ENCODE measurements around the gene DAB2IP.

The DAB2IP gene

DNA sequence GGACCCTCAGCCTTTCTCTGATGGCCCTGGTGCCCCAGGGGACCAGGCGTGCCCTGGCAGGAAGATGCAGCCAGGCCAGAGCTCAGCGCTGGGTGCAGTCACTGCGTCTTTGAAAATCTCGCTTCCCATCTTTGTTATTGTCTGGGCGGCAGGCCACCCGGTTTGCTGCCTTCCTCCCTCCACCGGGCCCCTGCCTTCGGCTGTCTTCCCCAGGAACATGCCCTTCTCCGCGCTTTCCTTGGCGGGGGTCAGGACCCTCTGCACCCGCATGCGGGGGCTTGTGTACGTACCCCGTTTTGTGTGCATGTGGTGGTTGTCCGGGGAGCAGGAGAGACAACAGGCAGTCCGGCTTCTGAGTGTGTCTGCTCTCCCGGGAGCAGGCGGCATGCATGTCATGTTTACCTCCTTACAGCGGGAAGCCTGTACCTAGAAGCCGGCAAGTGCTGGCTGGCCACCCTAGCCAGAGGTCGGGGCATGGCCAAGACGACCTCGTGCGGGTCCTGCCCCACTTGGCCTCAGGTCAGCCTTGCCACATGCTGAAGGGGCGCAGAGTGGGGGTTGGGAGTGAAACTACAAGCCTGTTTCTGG is 49.5 kb downstream of the DAB2IP start:
- TF ChIP-seq, protein P1, sequence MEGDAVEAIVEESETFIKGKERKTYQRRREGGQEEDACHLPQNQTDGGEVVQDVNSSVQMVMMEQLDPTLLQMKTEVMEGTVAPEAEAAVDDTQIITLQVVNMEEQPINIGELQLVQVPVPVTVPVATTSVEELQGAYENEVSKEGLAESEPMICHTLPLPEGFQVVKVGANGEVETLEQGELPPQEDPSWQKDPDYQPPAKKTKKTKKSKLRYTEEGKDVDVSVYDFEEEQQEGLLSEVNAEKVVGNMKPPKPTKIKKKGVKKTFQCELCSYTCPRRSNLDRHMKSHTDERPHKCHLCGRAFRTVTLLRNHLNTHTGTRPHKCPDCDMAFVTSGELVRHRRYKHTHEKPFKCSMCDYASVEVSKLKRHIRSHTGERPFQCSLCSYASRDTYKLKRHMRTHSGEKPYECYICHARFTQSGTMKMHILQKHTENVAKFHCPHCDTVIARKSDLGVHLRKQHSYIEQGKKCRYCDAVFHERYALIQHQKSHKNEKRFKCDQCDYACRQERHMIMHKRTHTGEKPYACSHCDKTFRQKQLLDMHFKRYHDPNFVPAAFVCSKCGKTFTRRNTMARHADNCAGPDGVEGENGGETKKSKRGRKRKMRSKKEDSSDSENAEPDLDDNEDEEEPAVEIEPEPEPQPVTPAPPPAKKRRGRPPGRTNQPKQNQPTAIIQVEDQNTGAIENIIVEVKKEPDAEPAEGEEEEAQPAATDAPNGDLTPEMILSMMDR (conservative IDR thresholded peaks at IDR 0.05; ENCODE audit: low read depth, low read length): no peak
- peak overlapping the region; percentile 34 for H3K4me3 ChIP-seq (ENCODE audit: low read depth, low read length)
- no peak for DNase-seq (ENCODE audit: low read depth)

DNA sequence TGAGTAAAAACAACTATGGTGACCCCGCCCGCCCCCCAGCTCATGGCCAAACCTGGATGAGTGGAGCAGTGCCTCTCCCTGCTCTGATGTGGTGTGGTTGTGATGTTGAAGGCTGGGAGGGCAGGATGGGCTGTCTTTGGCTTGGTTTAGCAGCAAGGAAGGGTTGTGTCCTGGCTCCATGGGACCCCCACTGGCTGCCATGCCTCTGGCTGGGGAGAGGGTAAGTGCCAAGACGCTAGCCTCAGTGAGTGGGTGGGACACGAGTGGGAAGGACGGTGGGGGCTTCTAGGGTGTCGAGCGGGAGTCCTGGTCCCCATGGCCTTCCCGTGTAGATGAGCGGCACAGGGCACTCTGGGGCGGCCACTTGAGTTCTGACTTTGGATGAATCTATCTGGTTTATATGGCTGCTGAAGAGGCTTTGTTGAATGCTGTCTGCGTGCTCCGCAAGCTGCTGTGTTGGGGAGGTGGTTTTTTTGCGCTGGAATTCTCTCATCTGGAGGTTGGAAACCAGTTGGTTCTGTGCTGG is 50.4 kb downstream of the DAB2IP start:
- H3K4me3 ChIP-seq (ENCODE audit: low read depth, low read length): no peak overlapping the region
- DNase-seq (ENCODE audit: low read depth): no peak
- TF ChIP-seq, protein P1 (conservative IDR thresholded peaks at IDR 0.05; ENCODE audit: low read depth, low read length): no peak

GRCh38 chr9:121703014-121703734 is 51.7 kb downstream of the DAB2IP start:
- no peak overlapping the region for H3K4me3 ChIP-seq (ENCODE audit: low read depth, low read length)
- no peak for DNase-seq (ENCODE audit: low read depth)
- TF ChIP-seq, protein P1 (conservative IDR thresholded peaks at IDR 0.05; ENCODE audit: low read depth, low read length): peak; percentile 38

DNA sequence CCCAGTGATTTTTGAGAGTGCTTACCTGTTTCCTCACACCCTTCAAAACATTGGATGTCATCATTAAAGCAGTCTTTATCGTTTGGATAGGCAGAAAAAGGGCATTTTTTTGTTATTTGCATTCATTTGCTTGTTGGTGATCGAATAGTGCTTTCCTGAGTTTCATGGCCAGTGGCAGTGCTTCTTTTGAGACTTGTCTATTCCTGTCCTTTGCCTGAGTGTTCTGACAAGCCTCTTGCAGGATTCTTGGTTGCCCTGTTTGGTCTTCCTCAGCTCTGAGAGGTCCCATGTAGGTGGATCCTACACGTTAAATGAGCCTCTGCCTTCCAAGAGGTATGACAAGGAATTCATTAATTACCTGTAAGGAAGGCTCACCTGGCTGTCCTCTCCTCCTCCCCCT is 52.8 kb downstream of the DAB2IP start:
- TF ChIP-seq, protein P1 (conservative IDR thresholded peaks at IDR 0.05; ENCODE audit: low read depth, low read length): no peak
- no peak for DNase-seq (ENCODE audit: low read depth)
- H3K4me3 ChIP-seq (ENCODE audit: low read depth, low read length): no peak overlapping the region

GRCh38 chr9:121706149-121706750 is 54.8 kb downstream of the DAB2IP start:
- no peak overlapping the region for H3K4me3 ChIP-seq (ENCODE audit: low read depth, low read length)
- TF ChIP-seq, protein P1 (conservative IDR thresholded peaks at IDR 0.05; ENCODE audit: low read depth, low read length): no peak
- no peak for DNase-seq (ENCODE audit: low read depth)

GRCh38 chr9:121707477-121708424 is 56.3 kb downstream of the DAB2IP start:
- no peak overlapping the region for H3K4me3 ChIP-seq (ENCODE audit: low read depth, low read length)
- TF ChIP-seq, protein P1 (conservative IDR thresholded peaks at IDR 0.05; ENCODE audit: low read depth, low read length): no peak
- no peak for DNase-seq (ENCODE audit: low read depth)

Data from choroid plexus epithelial cell (primary cell).